Neural cell (in vitro differentiated cells): Measurements from ENCODE around the gene FZD8. TPM values are rescaled to one million over a fixed set of nuclear protein-coding genes. Genes with fewer than 3 reads are reported as not detected.

ENCODE experiments used
- H2AFZ ChIP-seq: fragments of 200-600, 300-800 bp; sonication (generic), shearing (Covaris generic); 2 replicates; pipeline ENCODE4 v1.6.0; 2014; ENCODE audit warnings: low read depth, mild to moderate bottlenecking, antibody characterized with exemption, low read length, moderate library complexity
- H3F3A ChIP-seq: fragments of 200-600 bp; shearing (Covaris generic); 2 replicates; pipeline ENCODE4 v1.6.1; 2016; ENCODE audit warnings: mild to moderate bottlenecking, moderate library complexity, mixed read lengths, antibody characterized with exemption, low read length; ENCODE audit not compliant: insufficient read depth, poor library complexity, severe bottlenecking
- H3K27ac ChIP-seq: fragments of 200-600, 300-800 bp; sonication (generic), shearing (Covaris generic); 2 replicates; pipeline ENCODE4 v1.5.1; 2014; ENCODE audit warnings: mild to moderate bottlenecking, low read length, moderate library complexity
- H3K27me3 ChIP-seq: fragments of 300-800, 200-600 bp; sonication (generic), shearing (Covaris generic); 2 replicates; pipeline ENCODE4 v1.6.0; 2014; ENCODE audit warnings: mild to moderate bottlenecking, low read depth, low read length, moderate library complexity; ENCODE audit not compliant: insufficient read depth
- H3K36me3 ChIP-seq: fragments of 300-800, 200-600 bp; sonication (generic), shearing (Covaris generic); 2 replicates; pipeline ENCODE4 v1.5.1; 2014; ENCODE audit warnings: mild to moderate bottlenecking, antibody characterized with exemption, low read length, moderate library complexity; ENCODE audit not compliant: insufficient read depth
- H3K4me2 ChIP-seq: fragments of 300-800, 200-600 bp; sonication (generic), shearing (Covaris generic); 2 replicates; pipeline ENCODE4 v1.6.0; 2014; ENCODE audit warnings: mild to moderate bottlenecking, low read length
- H3K4me3 ChIP-seq: fragments of 300-800, 200-600 bp; sonication (generic), shearing (Covaris generic); 2 replicates; pipeline ENCODE4 v1.5.1; 2014; ENCODE audit warnings: mild to moderate bottlenecking, low read length, moderate library complexity
- H3K79me2 ChIP-seq: fragments of 200-600 bp; shearing (Covaris generic); replicated peaks from 2 replicates; pipeline ENCODE4 v1.6.0; 2014; ENCODE audit warnings: mild to moderate bottlenecking, low read length, moderate library complexity; ENCODE audit not compliant: insufficient read depth
- H3K9ac ChIP-seq: fragments of 300-800, 200-600 bp; sonication (generic), shearing (Covaris generic); 2 replicates; pipeline ENCODE4 v1.6.1; 2016; ENCODE audit warnings: mild to moderate bottlenecking, low read length, mixed read lengths
- H3K9me2 ChIP-seq: fragments of 200-600 bp; shearing (Covaris generic); 2 replicates; pipeline ENCODE4 v1.6.1; 2016; ENCODE audit warnings: mild to moderate bottlenecking, low read length, mixed read lengths; ENCODE audit not compliant: insufficient read depth
- H3K9me3 ChIP-seq: fragments of 200-600, 300-800 bp; sonication (generic), shearing (Covaris generic); 2 replicates; pipeline ENCODE4 v1.6.1; 2016; ENCODE audit warnings: mild to moderate bottlenecking, mixed run types, low read length, moderate library complexity, mixed read lengths
- H4K20me1 ChIP-seq: fragments of 200-600 bp; shearing (Covaris generic); 2 replicates; pipeline ENCODE4 v1.6.1; 2016; ENCODE audit warnings: mild to moderate bottlenecking, mixed run types; ENCODE audit not compliant: insufficient read depth
- EP300 ChIP-seq: fragments of 450-650 bp; conservative IDR thresholded peaks from 2 replicates; pipeline ENCODE4 v1.6.1; 2014; ENCODE audit warnings: antibody characterized with exemption, mild to moderate bottlenecking, moderate library complexity; ENCODE audit not compliant: poor library complexity, severe bottlenecking
- EZH2 ChIP-seq: fragments of 200-600, 300-800 bp; shearing (Covaris generic), sonication (generic); IDR thresholded peaks from 2 replicates; pipeline ENCODE4 v1.6.1; 2014; ENCODE audit warnings: antibody characterized with exemption, low read length, borderline replicate concordance, mild to moderate bottlenecking; ENCODE audit not compliant: insufficient read depth, poor library complexity, severe bottlenecking
- MXI1 ChIP-seq: fragments of 450-650 bp; conservative IDR thresholded peaks from 2 replicates; pipeline ENCODE4 v1.6.1; 2014; ENCODE audit warnings: antibody characterized with exemption, mild to moderate bottlenecking; ENCODE audit not compliant: poor library complexity, severe bottlenecking
- POLR2AphosphoS5 ChIP-seq: IDR thresholded peaks from 2 replicates; pipeline ENCODE4 v1.6.1; 2012
- RAD21 ChIP-seq: fragments of 450-650 bp; conservative IDR thresholded peaks from 2 replicates; pipeline ENCODE4 v1.6.1; 2014; ENCODE audit warnings: antibody characterized with exemption, mild to moderate bottlenecking, moderate library complexity
- SMC3 ChIP-seq: fragments of 450-650 bp; conservative IDR thresholded peaks from 2 replicates; pipeline ENCODE4 v1.6.1; 2014; ENCODE audit warnings: antibody characterized with exemption, mild to moderate bottlenecking, moderate library complexity; ENCODE audit not compliant: poor library complexity
- TAF1 ChIP-seq: IDR thresholded peaks from 2 replicates; pipeline ENCODE4 v1.6.1; 2012; ENCODE audit warnings: low read depth
- polyA plus RNA-seq: library from polyadenylated mRNA; depleted of rRNA; stranded (reverse); fragments of >200 nt; gene quantifications from 2 replicates; pipeline ENCODE4 v1.2.3, GENCODE V29; 2014
- TF ChIP-seq, protein P1 (sequence below): fragments of 450-650 bp; IDR thresholded peaks from 2 replicates; pipeline ENCODE4 v1.5.1; 2014; ENCODE audit warnings: antibody characterized with exemption, mild to moderate bottlenecking, moderate library complexity; ENCODE audit not compliant: poor library complexity, severe bottlenecking
- TF ChIP-seq, protein P2 (sequence below): IDR thresholded peaks from 2 replicates; pipeline ENCODE4 v1.6.1; 2012; ENCODE audit warnings: borderline replicate concordance

The FZD8 gene
- polyA plus RNA-seq, 1 donor from 2014 or later: 1.6 TPM

DNA sequence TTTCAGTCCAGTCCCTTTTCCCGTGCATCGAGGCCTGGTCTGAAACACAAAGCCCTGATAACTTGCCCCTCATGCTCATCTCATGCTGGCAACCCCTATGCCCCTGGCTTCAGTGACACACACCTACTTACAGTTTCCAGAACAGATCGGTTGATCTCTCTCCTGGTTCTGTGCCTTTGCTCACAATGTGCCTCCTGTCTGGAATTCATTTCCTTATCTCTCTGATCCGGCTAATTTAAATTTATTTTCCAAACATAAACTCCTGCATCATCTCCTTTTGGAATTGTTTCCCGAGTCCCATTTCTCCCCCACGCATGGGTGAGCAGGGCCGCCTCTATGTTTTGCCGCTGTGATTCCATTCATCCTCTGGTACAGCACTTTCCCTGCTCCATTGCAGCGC, 25.9 kb upstream of the FZD8 start:
- no peak overlapping the region for H2AFZ ChIP-seq
- no peaks in the 10 kb centered on the region for H3K79me2 ChIP-seq
- H3K9me3 ChIP-seq: no peaks in the 10 kb centered on the region
- no peaks in the 10 kb centered on the region for H4K20me1 ChIP-seq
- no peak overlapping the region for H3K4me2 ChIP-seq
- H3K4me3 ChIP-seq: no peak overlapping the region
- no peaks in the 10 kb centered on the region for H3K36me3 ChIP-seq
- H3K27ac ChIP-seq: no peak overlapping the region
- no peak for TF ChIP-seq TAF1
- no peak for TF ChIP-seq POLR2AphosphoS5
- no peaks in the 10 kb centered on the region for H3K27me3 ChIP-seq
- H3K9ac ChIP-seq: no peak overlapping the region
- peaks cover 3% of the 10 kb centered on the region for H3F3A ChIP-seq
- H3K9me2 ChIP-seq: no peaks in the 10 kb centered on the region

DNA sequence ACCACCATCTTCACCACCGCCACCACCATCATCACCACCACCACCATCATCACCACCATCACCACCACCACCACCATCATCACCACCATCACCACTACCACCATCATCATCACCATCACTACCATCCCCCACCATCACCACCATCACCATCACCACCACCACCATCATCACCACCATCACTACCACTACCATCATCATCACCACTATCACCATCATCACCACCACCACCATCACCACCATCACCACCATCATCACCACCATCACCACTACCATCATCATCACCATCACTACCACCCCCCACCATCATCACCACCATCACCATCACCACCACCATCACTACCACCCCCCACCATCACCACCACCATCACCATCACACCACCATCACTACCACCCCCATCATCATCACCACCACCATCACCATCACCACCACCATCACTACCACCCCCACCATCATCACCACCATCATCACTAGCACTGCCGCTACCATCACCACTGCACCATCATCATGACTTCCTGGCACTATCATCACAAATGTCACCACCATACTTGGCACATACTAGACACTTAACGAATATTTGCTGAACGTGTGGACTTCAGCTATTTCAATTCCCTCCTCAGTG, 25.3 kb upstream of the FZD8 start:
- no peak overlapping the region for H3K4me2 ChIP-seq
- H3K27me3 ChIP-seq: no peaks in the 10 kb centered on the region
- H3K27ac ChIP-seq: no peak overlapping the region
- H2AFZ ChIP-seq: no peak overlapping the region
- H3K9ac ChIP-seq: no peak overlapping the region
- H3F3A ChIP-seq: peaks cover 3% of the 10 kb centered on the region
- no peak overlapping the region for H3K4me3 ChIP-seq
- no peaks in the 10 kb centered on the region for H3K79me2 ChIP-seq
- no peaks in the 10 kb centered on the region for H3K9me2 ChIP-seq
- H3K9me3 ChIP-seq: no peaks in the 10 kb centered on the region
- H4K20me1 ChIP-seq: no peaks in the 10 kb centered on the region
- no peaks in the 10 kb centered on the region for H3K36me3 ChIP-seq
- TF ChIP-seq EP300 (no peak), EZH2 (no peak), SMC3 (no peak), MXI1 (no peak), RAD21 (no peak), TAF1 (no peak), POLR2AphosphoS5 (no peak)
- TF ChIP-seq, protein P1, sequence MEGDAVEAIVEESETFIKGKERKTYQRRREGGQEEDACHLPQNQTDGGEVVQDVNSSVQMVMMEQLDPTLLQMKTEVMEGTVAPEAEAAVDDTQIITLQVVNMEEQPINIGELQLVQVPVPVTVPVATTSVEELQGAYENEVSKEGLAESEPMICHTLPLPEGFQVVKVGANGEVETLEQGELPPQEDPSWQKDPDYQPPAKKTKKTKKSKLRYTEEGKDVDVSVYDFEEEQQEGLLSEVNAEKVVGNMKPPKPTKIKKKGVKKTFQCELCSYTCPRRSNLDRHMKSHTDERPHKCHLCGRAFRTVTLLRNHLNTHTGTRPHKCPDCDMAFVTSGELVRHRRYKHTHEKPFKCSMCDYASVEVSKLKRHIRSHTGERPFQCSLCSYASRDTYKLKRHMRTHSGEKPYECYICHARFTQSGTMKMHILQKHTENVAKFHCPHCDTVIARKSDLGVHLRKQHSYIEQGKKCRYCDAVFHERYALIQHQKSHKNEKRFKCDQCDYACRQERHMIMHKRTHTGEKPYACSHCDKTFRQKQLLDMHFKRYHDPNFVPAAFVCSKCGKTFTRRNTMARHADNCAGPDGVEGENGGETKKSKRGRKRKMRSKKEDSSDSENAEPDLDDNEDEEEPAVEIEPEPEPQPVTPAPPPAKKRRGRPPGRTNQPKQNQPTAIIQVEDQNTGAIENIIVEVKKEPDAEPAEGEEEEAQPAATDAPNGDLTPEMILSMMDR: no peak
- TF ChIP-seq, protein P2, sequence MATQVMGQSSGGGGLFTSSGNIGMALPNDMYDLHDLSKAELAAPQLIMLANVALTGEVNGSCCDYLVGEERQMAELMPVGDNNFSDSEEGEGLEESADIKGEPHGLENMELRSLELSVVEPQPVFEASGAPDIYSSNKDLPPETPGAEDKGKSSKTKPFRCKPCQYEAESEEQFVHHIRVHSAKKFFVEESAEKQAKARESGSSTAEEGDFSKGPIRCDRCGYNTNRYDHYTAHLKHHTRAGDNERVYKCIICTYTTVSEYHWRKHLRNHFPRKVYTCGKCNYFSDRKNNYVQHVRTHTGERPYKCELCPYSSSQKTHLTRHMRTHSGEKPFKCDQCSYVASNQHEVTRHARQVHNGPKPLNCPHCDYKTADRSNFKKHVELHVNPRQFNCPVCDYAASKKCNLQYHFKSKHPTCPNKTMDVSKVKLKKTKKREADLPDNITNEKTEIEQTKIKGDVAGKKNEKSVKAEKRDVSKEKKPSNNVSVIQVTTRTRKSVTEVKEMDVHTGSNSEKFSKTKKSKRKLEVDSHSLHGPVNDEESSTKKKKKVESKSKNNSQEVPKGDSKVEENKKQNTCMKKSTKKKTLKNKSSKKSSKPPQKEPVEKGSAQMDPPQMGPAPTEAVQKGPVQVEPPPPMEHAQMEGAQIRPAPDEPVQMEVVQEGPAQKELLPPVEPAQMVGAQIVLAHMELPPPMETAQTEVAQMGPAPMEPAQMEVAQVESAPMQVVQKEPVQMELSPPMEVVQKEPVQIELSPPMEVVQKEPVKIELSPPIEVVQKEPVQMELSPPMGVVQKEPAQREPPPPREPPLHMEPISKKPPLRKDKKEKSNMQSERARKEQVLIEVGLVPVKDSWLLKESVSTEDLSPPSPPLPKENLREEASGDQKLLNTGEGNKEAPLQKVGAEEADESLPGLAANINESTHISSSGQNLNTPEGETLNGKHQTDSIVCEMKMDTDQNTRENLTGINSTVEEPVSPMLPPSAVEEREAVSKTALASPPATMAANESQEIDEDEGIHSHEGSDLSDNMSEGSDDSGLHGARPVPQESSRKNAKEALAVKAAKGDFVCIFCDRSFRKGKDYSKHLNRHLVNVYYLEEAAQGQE: no peak
